A549 treated with GW870086 at 1 μM for 4 hours (cell line): ENCODE measurements around the gene CFAP46. TPM values are rescaled to one million over a fixed set of nuclear protein-coding genes. Genes with fewer than 3 reads are reported as not detected.

Experiments used
- total RNA-seq: library from RNA; stranded (reverse); fragments of 200-300 nt; extraction: Qiagen RNA extraction; gene quantifications from 5 replicates; pipeline ENCODE4 v1.2.3, GENCODE V29; 2022; ENCODE audit warnings: low read depth

CFAP46 gene
- total RNA-seq: 1.4 to 1.8 TPM (median 1.5 TPM) in 5 replicates

GRCh38 chr10:132942101-132943057, at the start of gene CFAP46:
Gene CFAP46, minus strand, starts transcription at chr10:132942570. Its CDS starts 86 bp downstream, at chr10:132942484.

GRCh38 chr10:132785723-132786475, 156.5 kb downstream of the CFAP46 start, which contains the start of gene NKX6-2:
Gene NKX6-2, minus strand, starts transcription at chr10:132786147. Its CDS starts 199 bp downstream, at chr10:132785948.

Other genes starting within 250 kb of the CFAP46 start
- gene NKX6-2, start 156.4 kb downstream of the CFAP46 start, total RNA-seq: 0.08 to 0.62 TPM (median 0.35 TPM) in 5 replicates
- gene ADGRA1, start 145.4 kb upstream of the CFAP46 start, total RNA-seq: 0.16 to 0.43 TPM (median 0.24 TPM) in 5 replicates
- 0.61 to 2.0 TPM (median 1.1 TPM) in 5 replicates for gene KNDC1, start 217.6 kb upstream of the CFAP46 start, total RNA-seq